GM19324 (cell line): ENCODE data around the gene NCF1.
"Not testable (repeated sequence)": the region's sequence is repeated elsewhere in the genome, so short reads cannot be mapped to it uniquely, and the experiment has no call there.

Source experiments
- ATAC-seq: cut with Tn5 transposase; IDR thresholded peaks from one replicate; pipeline ENCODE4 v1.9.1; 2021; ENCODE audit warnings: mild to moderate bottlenecking, moderate library complexity; ENCODE audit not compliant: unreplicated experiment, low FRiP score

Gene NCF1

DNA sequence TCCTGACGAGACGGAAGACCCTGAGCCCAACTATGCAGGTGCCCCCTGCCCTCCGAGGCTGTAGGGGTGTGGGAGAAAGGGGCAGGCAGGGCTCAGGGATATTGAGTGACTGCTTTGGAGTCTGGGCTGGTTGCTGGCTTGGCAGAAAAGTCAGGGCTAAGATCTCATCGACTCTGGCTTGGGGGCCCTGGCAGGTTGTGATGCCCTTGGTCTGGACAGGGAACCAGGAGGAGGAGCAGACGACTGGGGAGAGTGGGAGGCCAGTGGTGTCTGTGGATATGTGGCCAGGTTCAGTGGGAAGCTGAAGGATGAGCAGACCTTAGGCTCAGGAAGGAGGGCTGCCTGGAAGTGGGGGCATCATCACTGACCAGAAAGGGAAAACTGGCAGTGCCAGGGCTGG lies 9.8 kb downstream of the NCF1 start:
- ATAC-seq, result not testable (repeated sequence)

- peak; percentile 92 for ATAC-seq
Observed at GRCh38 chr7:74788369-74789150, 14.7 kb downstream of the NCF1 start.

GRCh38 chr7:74789200-74789736 lies 15.5 kb downstream of the NCF1 start:
- ATAC-seq, result not testable (repeated sequence)

GRCh38 chr7:74797848-74798622 lies 24.2 kb downstream of the NCF1 start:
- ATAC-seq, result not testable (repeated sequence)

- not testable (repeated sequence) for ATAC-seq
Observed at GRCh38 chr7:74798644-74799043, 24.8 kb downstream of the NCF1 start.

GRCh38 chr7:74815882-74816281 lies 42.1 kb downstream of the NCF1 start:
- ATAC-seq, result not testable (repeated sequence)

GRCh38 chr7:74820146-74820805 lies 46.5 kb downstream of the NCF1 start:
- ATAC-seq, result peak; percentile 79

- ATAC-seq, result not testable (repeated sequence)
Observed at GRCh38 chr7:74821259-74821658, 47.4 kb downstream of the NCF1 start.

- ATAC-seq, result not testable (repeated sequence)
Observed at GRCh38 chr7:74829959-74830358, 56.1 kb downstream of the NCF1 start.

GRCh38 chr7:74830411-74830810 lies 56.6 kb downstream of the NCF1 start:
- not testable (repeated sequence) for ATAC-seq
